HG02798 (cell line): ENCODE data around the gene CLCN2.

Experiments used
- ATAC-seq: cut with Tn5 transposase; IDR thresholded peaks from one replicate; pipeline ENCODE4 v1.9.1; 2021; ENCODE audit warnings: mild to moderate bottlenecking; ENCODE audit not compliant: unreplicated experiment, poor library complexity

The CLCN2 gene

DNA sequence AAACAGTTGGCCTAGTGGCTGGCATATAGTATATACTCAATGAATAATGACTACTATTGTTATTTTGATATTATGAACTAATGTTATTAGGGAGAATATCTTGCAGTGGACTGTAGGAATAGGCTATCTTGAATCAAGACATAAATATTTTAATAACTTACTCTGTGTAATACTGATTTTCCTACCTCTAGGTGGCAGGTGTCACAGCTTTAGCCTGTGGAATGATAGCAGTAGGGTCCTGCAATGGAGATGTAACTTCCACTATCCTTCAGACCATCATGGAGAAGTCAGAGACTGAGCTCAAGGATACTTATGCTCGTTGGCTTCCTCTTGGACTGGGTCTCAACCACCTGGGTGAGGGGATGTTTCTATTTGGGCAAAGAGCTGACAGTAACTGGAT, 55.8 kb downstream of the CLCN2 start:
- ATAC-seq = no peak

- no peak for ATAC-seq
Measured at GRCh38 chr3:184300378-184300720, 61.1 kb downstream of the CLCN2 start.

DNA sequence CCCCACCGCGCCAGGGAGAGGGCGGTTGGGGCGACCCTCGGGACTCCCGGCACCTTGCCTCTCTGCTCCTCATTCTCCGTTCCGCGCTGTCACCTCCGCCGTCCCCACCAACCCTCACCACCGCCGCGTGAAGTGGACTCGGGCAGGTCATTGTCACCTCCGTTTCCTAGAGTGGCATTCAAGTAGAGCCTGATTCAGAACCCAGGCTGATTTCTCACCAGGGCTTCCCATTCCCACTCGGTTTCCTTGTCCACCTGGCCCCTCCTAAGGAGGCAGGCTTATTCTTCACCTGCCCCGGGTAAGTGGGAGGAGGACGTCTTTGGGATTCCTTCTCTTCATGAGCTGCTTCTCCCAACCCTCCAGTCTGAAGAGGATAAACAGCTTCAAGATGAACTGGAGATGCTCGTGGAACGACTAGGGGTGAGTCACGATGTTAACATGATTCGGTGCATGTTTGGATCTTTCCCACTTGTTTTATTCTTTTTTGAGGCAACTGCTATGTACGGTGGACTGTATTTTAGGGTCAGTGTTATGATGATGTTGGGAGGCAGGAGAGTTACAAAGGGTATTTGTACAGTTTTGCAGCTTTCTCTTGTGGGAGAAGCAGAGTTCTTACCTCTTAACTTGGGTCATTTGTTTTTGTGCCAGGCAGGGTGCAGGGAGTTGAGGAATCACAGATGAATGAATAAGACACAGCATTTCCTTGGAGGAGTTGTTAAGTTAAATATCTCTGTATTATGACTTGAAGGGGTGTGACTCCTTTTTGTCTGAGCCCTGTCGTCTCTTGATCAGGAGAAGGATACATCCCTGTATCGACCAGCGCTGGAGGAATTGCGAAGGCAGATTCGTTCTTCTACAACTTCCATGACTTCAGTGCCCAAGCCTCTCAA, 61.7 kb downstream of the CLCN2 start:
- no peak for ATAC-seq

DNA sequence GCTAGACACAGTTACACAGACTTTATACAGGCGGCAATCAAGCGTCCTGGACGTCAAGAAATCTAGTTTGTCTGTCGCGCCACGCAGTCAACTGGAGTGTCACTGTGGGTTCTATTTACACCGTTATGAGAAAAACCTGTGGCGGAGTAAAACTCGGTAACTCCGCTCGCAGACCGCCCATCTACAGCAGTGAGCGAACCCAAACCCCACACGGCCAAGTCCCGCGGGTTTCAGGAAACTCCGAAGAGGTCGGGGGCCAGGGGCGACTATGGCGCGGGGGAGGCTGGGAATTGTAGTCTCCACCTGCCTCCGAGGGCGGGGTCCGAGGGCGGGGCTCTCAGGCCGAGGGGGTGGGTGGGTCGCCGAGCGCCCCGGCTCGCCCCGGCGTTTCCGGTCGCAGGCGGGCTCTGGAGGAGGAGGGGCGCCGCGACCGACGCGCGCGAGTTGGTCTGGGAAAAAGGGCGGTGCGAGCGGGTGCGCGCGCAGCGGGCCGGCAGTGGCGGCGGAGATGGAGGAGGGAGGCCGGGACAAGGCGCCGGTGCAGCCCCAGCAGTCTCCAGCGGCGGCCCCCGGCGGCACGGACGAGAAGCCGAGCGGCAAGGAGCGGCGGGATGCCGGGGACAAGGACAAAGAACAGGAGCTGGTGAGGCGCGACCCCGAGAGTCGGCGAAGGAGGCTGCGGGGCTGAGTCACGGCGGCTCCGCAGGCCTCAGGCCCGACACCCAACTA, 62.5 kb downstream of the CLCN2 start, which contains the start of gene PSMD2:
PSMD2 (plus strand) TSS at position 483 of the 729 bp plus-strand sequence; CDS start at position 509, 26 bp downstream.
- ATAC-seq = peak; percentile 95

DNA sequence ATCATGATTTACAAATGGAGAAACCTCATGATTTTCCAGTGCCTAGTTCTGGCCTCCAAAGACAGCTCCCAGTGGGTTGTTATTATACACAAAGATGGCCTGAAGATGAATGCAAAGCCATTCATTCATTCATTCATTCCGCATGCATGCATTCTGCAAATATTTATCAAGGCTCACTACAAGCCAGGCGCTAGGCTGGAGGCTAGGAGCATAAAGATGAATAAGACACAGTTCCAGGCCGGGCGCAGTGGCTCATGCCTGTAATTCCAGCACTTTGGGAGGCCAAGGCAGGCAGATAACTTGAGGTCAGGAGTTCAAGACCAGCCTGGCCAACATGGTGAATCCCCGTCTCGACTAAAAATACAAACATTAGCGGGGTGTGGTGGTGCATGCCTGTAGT, 64.8 kb downstream of the CLCN2 start:
- no peak for ATAC-seq
